GM18873 (cell line): ENCODE data around the gene SELENOH.

ENCODE experiments used
- ATAC-seq: cut with Tn5 transposase; IDR thresholded peaks from one replicate; pipeline ENCODE4 v1.9.1; 2021; ENCODE audit warnings: mild to moderate bottlenecking, moderate library complexity, moderate number of reproducible peaks; ENCODE audit not compliant: unreplicated experiment, low FRiP score

The SELENOH gene

GRCh38 chr11:57745206-57745605, 3.9 kb downstream of the SELENOH start:
- ATAC-seq, result no peak

DNA sequence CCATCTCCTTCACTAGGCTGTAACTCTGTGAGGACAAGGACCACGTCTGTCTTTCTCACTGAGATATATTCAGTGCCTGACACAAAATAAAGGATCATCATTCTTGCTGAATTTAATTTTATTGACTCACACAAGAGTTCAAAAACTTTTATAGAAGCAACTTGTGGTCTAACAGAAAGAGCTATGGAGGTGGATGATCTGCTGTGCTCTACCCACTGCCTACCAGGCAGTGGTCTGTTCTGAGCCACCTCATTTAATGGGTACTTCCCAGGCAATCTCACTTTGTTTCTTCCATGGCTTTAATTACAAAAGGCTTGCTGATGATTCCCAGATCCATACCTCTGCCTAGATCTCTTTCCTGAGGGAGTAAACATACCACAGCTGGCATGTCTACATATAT, 5.6 kb downstream of the SELENOH start:
- no peak for ATAC-seq

- no peak for ATAC-seq
These were observed 9.9 kb downstream of the SELENOH start for GRCh38 chr11:57751176-57751575.

- ATAC-seq, result no peak
These were observed 10.5 kb downstream of the SELENOH start, which contains the start of gene BTBD18 for GRCh38 chr11:57751676-57752253. Gene BTBD18, minus strand, starts transcription at chr11:57751819. Its CDS starts 631 bp downstream, at chr11:57751188.

- ATAC-seq, result no peak
These were observed 11.7 kb downstream of the SELENOH start for GRCh38 chr11:57752954-57753353.

GRCh38 chr11:57758174-57758573, 16.9 kb downstream of the SELENOH start:
- no peak for ATAC-seq

- peak; percentile 86 for ATAC-seq
These were observed 20.3 kb downstream of the SELENOH start, which contains the start of gene CTNND1 for GRCh38 chr11:57761301-57762234. Gene CTNND1, plus strand, starts transcription at chr11:57761802. Its CDS starts 29,677 bp downstream, at chr11:57791479.

DNA sequence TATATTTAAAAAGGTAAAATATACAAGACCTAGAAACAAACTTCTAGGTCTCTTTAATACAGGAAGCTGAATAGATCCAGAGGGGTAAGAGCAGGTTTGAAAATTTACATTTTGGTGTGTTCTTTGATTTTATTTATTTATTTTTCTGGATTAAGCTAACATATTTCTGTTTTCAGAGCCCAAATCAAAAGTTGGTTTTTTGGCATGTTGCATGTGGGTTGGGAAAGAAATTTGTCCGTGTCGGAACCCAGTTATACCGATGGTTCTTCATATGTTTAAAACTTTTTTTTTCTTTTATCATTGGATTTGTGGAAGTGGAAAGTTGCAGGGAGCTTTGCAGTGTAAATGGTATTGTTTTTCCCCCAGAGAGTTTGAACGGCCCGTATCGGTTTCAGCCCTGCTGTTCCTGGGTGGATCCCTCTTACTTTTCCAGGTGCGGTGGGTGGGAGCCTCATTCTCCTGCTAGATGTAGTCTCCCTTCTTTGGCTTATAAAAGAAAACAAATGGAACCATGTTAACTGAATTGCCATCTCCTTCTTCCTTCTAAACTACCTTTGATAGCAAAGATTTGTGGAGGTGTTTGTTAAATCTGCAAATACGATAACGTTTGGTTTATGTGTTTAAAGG, 21.1 kb downstream of the SELENOH start:
- ATAC-seq, result no peak

- ATAC-seq, result no peak
These were observed 22.3 kb downstream of the SELENOH start for GRCh38 chr11:57763568-57763967.

GRCh38 chr11:57764021-57764420, 22.7 kb downstream of the SELENOH start:
- ATAC-seq, result no peak

DNA sequence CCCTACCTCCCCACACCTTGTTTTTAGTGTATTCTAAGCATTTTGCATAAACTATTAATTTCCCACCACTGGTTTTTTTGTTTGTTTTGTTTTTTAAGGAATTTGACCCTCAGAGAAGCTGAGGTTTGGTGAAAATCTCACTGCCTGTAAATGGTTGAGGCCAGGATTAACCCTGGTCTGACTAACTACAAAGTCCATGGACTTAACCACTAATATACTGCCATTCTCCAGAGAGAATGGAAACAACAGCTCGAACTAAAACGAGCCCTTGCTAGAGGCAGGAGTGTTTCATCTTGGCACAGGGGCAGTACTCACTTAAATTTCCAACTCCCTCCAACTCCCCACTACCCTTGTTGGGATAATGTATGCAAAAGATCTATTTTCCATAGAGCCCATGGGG, 23.3 kb downstream of the SELENOH start:
- ATAC-seq, result no peak

- ATAC-seq, result no peak
These were observed 23.7 kb downstream of the SELENOH start for GRCh38 chr11:57764972-57765371.

DNA sequence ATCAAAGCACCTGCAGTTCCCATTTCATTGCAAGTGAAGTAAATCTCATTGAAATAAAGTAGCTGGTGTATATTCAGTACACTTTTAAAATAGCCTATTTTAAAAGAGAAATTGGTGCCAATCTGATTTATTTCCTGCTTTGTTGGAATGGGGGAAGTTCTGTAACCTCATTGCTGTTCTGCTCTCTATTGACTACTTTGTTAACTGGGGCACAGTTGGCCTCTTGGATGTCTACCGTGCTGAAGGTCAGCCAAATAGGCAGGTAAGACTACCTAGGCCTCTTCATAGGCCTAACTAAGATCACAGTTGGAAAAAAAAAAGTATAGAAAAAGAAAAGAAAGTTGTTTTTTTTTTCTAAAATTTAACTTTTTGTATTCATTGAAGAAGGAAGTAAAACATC, 29.5 kb downstream of the SELENOH start:
- no peak for ATAC-seq

DNA sequence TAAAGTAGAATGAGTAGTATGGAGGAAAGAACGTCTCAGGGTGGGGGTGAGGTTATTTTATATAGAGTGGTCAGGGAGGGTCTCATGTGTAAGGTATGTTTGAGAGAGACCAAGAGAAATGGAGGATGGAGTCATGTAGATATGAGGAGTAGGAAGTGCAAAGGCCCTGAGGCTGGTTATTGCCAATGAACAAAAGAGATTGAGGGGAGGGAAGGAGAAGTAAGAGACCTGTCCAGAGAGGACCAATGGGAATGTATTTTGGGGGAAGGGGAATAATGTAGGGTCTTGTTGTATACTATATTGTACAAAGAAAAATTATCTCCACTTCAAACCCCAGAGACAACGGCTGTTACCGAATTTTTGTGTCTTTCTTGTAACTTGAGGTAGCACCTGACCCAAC, 30.1 kb downstream of the SELENOH start:
- no peak for ATAC-seq

DNA sequence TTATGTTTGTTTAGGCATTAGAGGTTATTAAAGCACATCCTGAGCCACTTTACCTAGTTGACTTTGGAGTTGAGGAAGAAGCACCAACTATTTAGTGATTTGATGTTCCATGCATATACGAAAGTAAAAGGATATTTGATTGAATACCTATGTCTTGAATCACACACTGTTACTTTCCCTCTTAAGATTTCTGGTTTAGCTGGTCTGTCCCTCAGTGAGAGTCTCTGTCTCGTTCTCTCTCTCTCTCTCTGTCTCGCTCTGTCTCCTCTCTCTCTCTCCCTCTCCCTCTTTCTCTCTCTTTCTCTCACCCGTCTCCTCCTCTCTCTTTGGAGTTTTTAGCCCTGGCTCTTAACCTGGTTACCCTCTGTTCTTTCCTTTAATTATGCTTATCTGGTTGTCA, 31.3 kb downstream of the SELENOH start:
- ATAC-seq, result no peak

DNA sequence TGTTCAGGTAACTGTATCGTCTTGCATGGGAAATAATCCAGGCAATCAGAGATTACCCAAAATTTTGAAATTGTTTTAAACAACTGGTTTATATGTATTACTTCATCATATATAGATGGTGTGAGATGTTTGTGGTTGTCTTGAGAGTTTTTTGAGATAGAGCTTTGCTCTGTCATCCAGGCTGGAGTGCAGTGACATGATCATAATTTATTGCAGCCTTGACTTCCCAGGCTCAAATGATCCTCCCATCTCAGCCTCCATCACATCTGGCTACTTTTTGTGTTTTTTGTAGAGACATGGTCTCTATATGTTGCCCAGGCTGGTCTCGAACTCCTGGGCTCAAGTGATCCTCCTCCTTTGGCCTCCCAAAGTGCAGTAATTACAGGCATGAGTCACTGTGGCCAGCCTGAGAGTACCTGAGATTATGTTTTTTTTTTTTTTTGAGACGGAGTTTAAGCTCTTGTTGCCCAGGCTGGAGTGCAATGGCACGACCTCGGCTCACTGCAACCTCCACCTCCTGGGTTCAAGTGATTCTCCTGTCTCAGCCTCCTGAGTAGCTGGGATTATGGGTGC, 31.8 kb downstream of the SELENOH start:
- no peak for ATAC-seq

DNA sequence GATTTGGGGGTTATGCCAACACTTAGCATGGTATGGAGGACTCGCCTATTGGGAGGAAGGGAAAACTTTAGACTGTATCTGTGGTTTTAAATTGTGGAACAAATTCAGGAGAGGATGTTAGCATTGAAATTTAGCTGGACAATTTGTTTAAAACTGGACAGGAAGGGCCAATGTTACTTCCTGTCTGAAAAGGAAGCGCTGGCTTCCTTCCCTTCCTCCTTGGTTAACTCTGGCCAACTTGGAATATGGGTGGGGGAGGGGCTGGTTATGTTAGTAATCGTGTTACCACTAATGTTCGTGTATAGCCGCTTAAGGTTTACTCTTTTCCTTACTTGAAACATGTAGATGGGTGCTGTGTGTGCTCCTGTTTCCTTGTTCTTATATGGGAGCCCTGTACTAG, 34.2 kb downstream of the SELENOH start:
- ATAC-seq, result no peak

- ATAC-seq, result no peak
These were observed 34.8 kb downstream of the SELENOH start for GRCh38 chr11:57776031-57776521.

DNA sequence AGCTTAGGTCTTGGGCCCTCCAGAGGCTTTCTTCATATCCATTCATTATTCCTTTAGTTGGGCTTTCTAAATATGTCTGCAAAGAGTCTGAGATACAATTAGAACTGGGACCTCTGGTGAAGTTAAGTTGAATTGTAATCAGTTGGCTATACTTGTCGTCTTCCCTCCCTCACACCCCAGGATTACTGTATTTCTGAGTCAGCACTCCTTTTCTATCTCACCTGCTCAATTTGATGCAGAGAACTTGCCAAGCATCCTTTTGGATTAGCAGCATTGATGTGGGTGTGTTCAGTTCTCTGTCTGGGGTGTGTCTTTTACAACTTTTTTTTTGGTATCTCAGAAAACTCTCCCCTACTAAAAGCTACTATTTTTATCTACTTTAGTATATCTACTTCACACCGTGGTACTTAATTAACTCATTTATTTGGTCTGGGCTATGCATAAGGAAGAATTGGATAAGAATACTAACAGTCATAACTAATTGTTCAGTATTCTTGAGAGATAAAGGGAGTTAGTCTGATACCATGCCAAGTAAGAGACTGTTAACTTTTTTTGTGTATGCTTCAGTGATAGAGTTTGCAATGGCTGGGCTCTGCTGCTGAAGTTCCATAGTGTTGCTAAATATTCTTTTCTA, 35.4 kb downstream of the SELENOH start:
- ATAC-seq, result no peak

- no peak for ATAC-seq
These were observed 36.7 kb downstream of the SELENOH start for GRCh38 chr11:57777969-57778317.
